Natural killer cell (primary cell): ENCODE results near the gene BUD31. TPM values are rescaled to one million over a fixed set of nuclear protein-coding genes. Genes with fewer than 3 reads are reported as not detected.
A peak's percentile ranks its signal among the peaks of the same experiment; 100 is the strongest.

Experiments
- ATAC-seq, 3 donors: fragments of 150-1000 bp in 2 of 3; fragments of 200-7000 bp in 1 of 3; cut with Tn5 transposase; 1 replicate in 1 of 3; 2 replicates in 2 of 3; pipeline ENCODE4 v1.10.0; 2021; ENCODE audit warnings: mild to moderate bottlenecking in 2 of 3, moderate library complexity in 2 of 3
- DNase-seq, 2 donors: peaks; one replicate each; pipeline versions ENCODE4 v3.0.0 to v3.0.0-alpha.2; 2013 to 2021; ENCODE audit warnings: mixed read lengths in 1 of 2
- H3K27ac ChIP-seq: one replicate; pipeline ENCODE4 v1.5.1; 2013; ENCODE audit warnings: mild to moderate bottlenecking, low read length
- H3K27me3 ChIP-seq: one replicate; pipeline ENCODE4 v1.6.1; 2013; ENCODE audit warnings: low read length; ENCODE audit not compliant: control insufficient read depth, insufficient read depth
- H3K36me3 ChIP-seq: one replicate; pipeline ENCODE4 v1.6.1; 2013; ENCODE audit warnings: low read length; ENCODE audit not compliant: control insufficient read depth, insufficient read depth
- H3K4me1 ChIP-seq: one replicate; pipeline ENCODE4 v1.6.1; 2013; ENCODE audit warnings: low read length; ENCODE audit not compliant: control insufficient read depth, insufficient read depth
- H3K4me3 ChIP-seq: one replicate; pipeline ENCODE4 v1.5.1; 2013; ENCODE audit warnings: low read length
- H3K9me3 ChIP-seq: one replicate; pipeline ENCODE4 v1.6.1; 2013; ENCODE audit warnings: low read length; ENCODE audit not compliant: control insufficient read depth, insufficient read depth
- H3K27ac Mint-ChIP-seq, 2 donors: one replicate each; pipeline ENCODE4 v1.8.0; 2022; ENCODE audit warnings: mild to moderate bottlenecking in 2 of 2, mixed read lengths in 2 of 2, moderate library complexity in 1 of 2
- H3K27me3 Mint-ChIP-seq, 2 donors: one replicate each; pipeline ENCODE4 v1.8.0; 2022; ENCODE audit warnings: low read depth in 2 of 2, mixed read lengths in 2 of 2
- H3K36me3 Mint-ChIP-seq: one replicate; pipeline ENCODE4 v1.8.0; 2022; ENCODE audit warnings: mixed read lengths
- H3K4me1 Mint-ChIP-seq, 2 donors: one replicate each; pipeline ENCODE4 v1.8.0; 2022; ENCODE audit warnings: mixed read lengths in 2 of 2
- H3K4me3 Mint-ChIP-seq: one replicate; pipeline ENCODE4 v1.8.0; 2022; ENCODE audit warnings: mild to moderate bottlenecking, moderate library complexity, mixed read lengths
- H3K9me3 Mint-ChIP-seq, 2 donors: one replicate each; pipeline ENCODE4 v1.8.0; 2022; ENCODE audit warnings: mixed read lengths in 2 of 2
- WGBS: methylation state at CpG from one replicate; pipeline ENCODE4 v1.1.7; 2013; ENCODE audit warnings: missing lambda C conversion rate; ENCODE audit not compliant: insufficient coverage; 5-methylcytosine and 5-hydroxymethylcytosine counted together
- intact Hi-C: fragments of 100-400 bp; cut with micrococcal nuclease; formaldehyde crosslinking; loops from one replicate; pipeline ENCODE4 v1.14.2; 2022
- total RNA-seq, 4 donors: library from RNA; stranded (reverse); fragments of 120-200 nt in 1 of 4; gene quantifications; one replicate each; pipeline versions ENCODE4 v1.2.3 to v1.2.4, GENCODE V29; 2013 to 2022
- TF ChIP-seq, protein P1 (sequence below): fragments of 200-600 bp; IDR thresholded peaks from one replicate; pipeline ENCODE4 v1.8.0; 2022; ENCODE audit warnings: antibody characterized with exemption

BUD31 gene
- total RNA-seq, 3 donors from 2014 or later (not counting 1 experiment from before 2014, with no cell fraction given) = 145 to 190 (median 187) TPM

DNA sequence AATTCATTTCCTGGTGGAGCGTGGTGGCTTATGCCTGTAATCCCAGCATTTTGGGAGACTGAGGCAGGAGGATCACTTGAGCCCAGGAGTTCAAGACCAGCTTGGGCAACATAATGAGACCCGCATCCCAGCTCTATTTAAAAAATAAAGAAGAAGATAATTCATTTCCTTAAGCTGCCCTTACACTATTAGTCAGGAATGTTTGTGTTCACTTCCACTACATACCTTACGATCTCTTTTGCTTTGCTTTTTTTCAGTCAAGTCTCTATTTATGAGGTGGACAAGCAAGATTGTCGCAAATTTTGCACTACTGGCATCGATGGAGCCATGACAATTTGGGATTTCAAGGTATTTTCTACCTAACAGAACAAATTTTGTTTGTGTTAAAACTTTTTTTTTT lies 45.5 kb upstream of the BUD31 start:
- Histone ChIP-seq H3K27ac (no peak overlapping the region), H3K27me3 (no peaks in the 10 kb centered on the region), H3K4me1 (no peaks in the 10 kb centered on the region), H3K9me3 (no peaks in the 10 kb centered on the region), H3K4me3 (no peak overlapping the region), H3K36me3 (peaks cover 66% of the 10 kb centered on the region)
- Mint-ChIP-seq H3K4me1 (peaks cover 0 to 4% of the 10 kb centered on the region in 2 donors), H3K27me3 (no peaks in the 10 kb centered on the region), H3K36me3 (no peaks in the 10 kb centered on the region), H3K27ac (no peak overlapping the region), H3K4me3 (no peak overlapping the region), H3K9me3 (no peaks in the 10 kb centered on the region)
- intact Hi-C loops = no loop called here
- ATAC-seq = no peak
- TF ChIP-seq, protein P1, sequence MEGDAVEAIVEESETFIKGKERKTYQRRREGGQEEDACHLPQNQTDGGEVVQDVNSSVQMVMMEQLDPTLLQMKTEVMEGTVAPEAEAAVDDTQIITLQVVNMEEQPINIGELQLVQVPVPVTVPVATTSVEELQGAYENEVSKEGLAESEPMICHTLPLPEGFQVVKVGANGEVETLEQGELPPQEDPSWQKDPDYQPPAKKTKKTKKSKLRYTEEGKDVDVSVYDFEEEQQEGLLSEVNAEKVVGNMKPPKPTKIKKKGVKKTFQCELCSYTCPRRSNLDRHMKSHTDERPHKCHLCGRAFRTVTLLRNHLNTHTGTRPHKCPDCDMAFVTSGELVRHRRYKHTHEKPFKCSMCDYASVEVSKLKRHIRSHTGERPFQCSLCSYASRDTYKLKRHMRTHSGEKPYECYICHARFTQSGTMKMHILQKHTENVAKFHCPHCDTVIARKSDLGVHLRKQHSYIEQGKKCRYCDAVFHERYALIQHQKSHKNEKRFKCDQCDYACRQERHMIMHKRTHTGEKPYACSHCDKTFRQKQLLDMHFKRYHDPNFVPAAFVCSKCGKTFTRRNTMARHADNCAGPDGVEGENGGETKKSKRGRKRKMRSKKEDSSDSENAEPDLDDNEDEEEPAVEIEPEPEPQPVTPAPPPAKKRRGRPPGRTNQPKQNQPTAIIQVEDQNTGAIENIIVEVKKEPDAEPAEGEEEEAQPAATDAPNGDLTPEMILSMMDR = no peak
- WGBS = 100% methylated on average over 4 of the region's 5 CpGs
- DNase-seq = no peak

DNA sequence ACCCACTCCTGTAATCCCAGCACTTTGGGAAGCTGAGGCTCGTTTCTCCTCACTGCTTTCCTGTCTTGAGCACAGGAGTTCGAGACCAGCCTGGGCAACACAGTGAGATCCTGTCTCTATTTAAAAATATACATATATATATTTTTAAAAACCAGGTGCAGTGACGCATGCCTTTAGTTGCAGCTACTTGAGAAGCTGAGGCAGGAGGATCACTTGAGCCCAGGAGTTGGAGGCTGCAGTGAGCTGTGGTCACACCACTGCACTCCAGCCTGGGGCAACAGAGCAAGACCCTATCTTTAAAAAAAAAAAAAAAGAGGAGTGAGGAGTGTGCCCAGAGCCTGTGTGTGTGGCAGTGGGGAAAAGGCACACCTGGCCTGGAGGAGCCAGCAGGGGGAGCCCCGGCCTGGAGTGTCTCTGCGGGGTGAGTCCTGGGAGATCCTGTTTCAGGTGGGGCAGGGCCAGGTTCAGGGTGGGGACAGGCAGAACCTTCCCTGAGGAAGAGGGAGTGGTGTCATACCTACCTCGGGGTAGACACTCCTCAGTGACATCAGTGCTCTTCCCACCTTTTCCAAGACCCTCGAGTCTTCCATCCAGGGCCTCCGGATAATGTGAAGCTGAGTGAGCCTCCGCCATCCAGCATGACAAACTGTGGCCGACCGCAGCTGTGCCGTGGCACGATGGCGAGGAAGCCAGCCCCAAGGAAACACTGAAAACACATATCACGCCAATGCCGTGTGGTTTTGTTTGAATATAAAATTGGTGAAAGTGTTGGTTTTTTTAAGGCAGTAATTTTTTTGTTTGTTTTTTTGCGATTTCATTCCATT lies 43.2 kb upstream of the BUD31 start:
- Histone ChIP-seq H3K27me3 (no peaks in the 10 kb centered on the region), H3K4me1 (no peaks in the 10 kb centered on the region), H3K4me3 (no peak overlapping the region), H3K9me3 (no peaks in the 10 kb centered on the region), H3K27ac (no peak overlapping the region), H3K36me3 (peaks cover 50% of the 10 kb centered on the region)
- 80% methylated on average over 15 of the region's 17 CpGs for WGBS
- Mint-ChIP-seq H3K27me3 (no peaks in the 10 kb centered on the region), H3K27ac (no peak overlapping the region), H3K4me1 (peaks cover 0 to 4% of the 10 kb centered on the region in 2 donors), H3K4me3 (no peak overlapping the region), H3K9me3 (no peaks in the 10 kb centered on the region), H3K36me3 (no peaks in the 10 kb centered on the region)
- TF ChIP-seq, protein P1 = peak; percentile 52
- DNase-seq (peak; percentile 55 to 81), ATAC-seq (peak; percentile 57 to 84 (median 83))
- intact Hi-C loops = loop anchor here (1.0 kb wide), 1 partner anchor 22 kb away; no protein-coding TSS in a partner anchor

DNA sequence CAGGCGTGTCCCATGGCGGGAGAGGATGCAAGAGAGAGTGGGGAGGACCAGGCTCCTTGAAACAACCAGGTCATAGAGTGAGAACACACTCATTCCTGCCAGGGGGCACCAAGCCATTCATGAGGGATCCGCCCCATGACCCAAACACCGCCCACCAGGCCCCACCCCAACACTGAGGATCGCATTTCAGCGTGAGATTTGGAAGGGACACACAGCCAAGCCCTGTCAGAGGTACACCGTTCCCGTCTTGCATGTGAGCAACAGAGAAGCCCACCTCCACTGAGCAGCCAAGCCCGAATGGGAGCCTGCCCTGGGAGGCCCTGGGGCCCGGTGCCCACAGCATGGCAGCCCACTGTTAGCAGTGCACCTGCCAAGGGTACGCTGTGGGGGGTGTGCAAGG lies 42.1 kb upstream of the BUD31 start:
- Histone ChIP-seq H3K4me3 (no peak overlapping the region), H3K9me3 (no peaks in the 10 kb centered on the region), H3K27ac (no peak overlapping the region), H3K27me3 (no peaks in the 10 kb centered on the region), H3K36me3 (peaks cover 40% of the 10 kb centered on the region), H3K4me1 (no peaks in the 10 kb centered on the region)
- no peak for ATAC-seq
- intact Hi-C loops = no loop called here
- no peaks in the 10 kb centered on the region for H3K36me3 Mint-ChIP-seq
- H3K27ac Mint-ChIP-seq = no peak overlapping the region
- H3K9me3 Mint-ChIP-seq = no peaks in the 10 kb centered on the region
- TF ChIP-seq, protein P1 = no peak
- DNase-seq = no peak
- WGBS = 97% methylated on average over 11 of the region's 11 CpGs
- peaks cover 0 to 4% of the 10 kb centered on the region in 2 donors for H3K4me1 Mint-ChIP-seq
- H3K27me3 Mint-ChIP-seq = no peaks in the 10 kb centered on the region
- no peak overlapping the region for H3K4me3 Mint-ChIP-seq
